ENCODE measurements around the gene NUP210. TPM values are rescaled to one million over a fixed set of nuclear protein-coding genes. Genes with fewer than 3 reads are reported as not detected.

The NUP210 gene
- total and polyA plus RNA-seq, 3 donors from 2014 or later, result 26.2 to 44.0 (median 37.4) TPM

- no peak overlapping the region for H3K27ac ChIP-seq
- no peaks in the 10 kb centered on the region for H3K4me1 ChIP-seq
- H3K36me3 ChIP-seq (ENCODE audit: low read depth, missing control alignments), result no peaks in the 10 kb centered on the region
- WGBS, 2 donors, result 84 to 88% methylated on average over 8 of the region's 8 CpGs
- intact Hi-C loops (cut with DNase I; ENCODE audit: low total_unique reads), result no loop called here
- no peak for TF ChIP-seq POLR2A (IDR thresholded peaks at IDR 0.05)
- no peak for TF ChIP-seq CTCF (IDR thresholded peaks at IDR 0.05)
- H3K9me3 ChIP-seq, result no peaks in the 10 kb centered on the region
- H3K4me3 ChIP-seq, result no peak overlapping the region
- no peaks in the 10 kb centered on the region for H3K27me3 ChIP-seq
- DNase-seq, result no peak
Observed at GRCh38 chr3:13462125-13462629, 42.1 kb upstream of the NUP210 start.

GRCh38 chr3:13461169-13462124, 41.3 kb upstream of the NUP210 start:
- Histone ChIP-seq H3K4me3 (no peak overlapping the region), H3K9me3 (no peaks in the 10 kb centered on the region), H3K4me1 (no peaks in the 10 kb centered on the region), H3K27me3 (no peaks in the 10 kb centered on the region), H3K27ac (no peak overlapping the region), H3K36me3 (ENCODE audit: low read depth, missing control alignments) (no peaks in the 10 kb centered on the region)
- WGBS, 2 donors, result 29 to 32% methylated on average over 11 to 14 of the region's 14 CpGs
- peak; percentile 82 for DNase-seq
- TF ChIP-seq POLR2A (IDR thresholded peaks at IDR 0.05), result no peak
- peak; percentile 58 to 74 (median 73) for TF ChIP-seq CTCF (IDR thresholded peaks at IDR 0.05)
- intact Hi-C loops (cut with DNase I; ENCODE audit: low total_unique reads), result no loop called here

GRCh38 chr3:13460341-13460736, 40.2 kb upstream of the NUP210 start:
- no peak for DNase-seq
- Histone ChIP-seq H3K36me3 (ENCODE audit: low read depth, missing control alignments) (no peaks in the 10 kb centered on the region), H3K4me1 (no peaks in the 10 kb centered on the region), H3K9me3 (no peaks in the 10 kb centered on the region), H3K27ac (no peak overlapping the region), H3K4me3 (no peak overlapping the region), H3K27me3 (no peaks in the 10 kb centered on the region)
- TF ChIP-seq CTCF (IDR thresholded peaks at IDR 0.05) (no peak), POLR2A (IDR thresholded peaks at IDR 0.05) (no peak)
- WGBS, 2 donors, result 96 to 98% methylated on average over 7 of the region's 7 CpGs
- intact Hi-C loops (cut with DNase I; ENCODE audit: low total_unique reads), result no loop called here

GRCh38 chr3:13459605-13460340, 39.7 kb upstream of the NUP210 start:
- intact Hi-C loops (cut with DNase I; ENCODE audit: low total_unique reads), result no loop called here

More at GRCh38 chr3:13459605-13460340, 39.7 kb upstream of the NUP210 start:
- Histone ChIP-seq H3K4me1 (no peaks in the 10 kb centered on the region), H3K4me3 (no peak overlapping the region), H3K9me3 (no peaks in the 10 kb centered on the region), H3K36me3 (ENCODE audit: low read depth, missing control alignments) (no peaks in the 10 kb centered on the region), H3K27ac (no peak overlapping the region), H3K27me3 (no peaks in the 10 kb centered on the region)
- TF ChIP-seq CTCF (IDR thresholded peaks at IDR 0.05), result no peak
- no peak for TF ChIP-seq POLR2A (IDR thresholded peaks at IDR 0.05)
- WGBS, 2 donors, result 86 to 88% methylated on average over 9 of the region's 9 CpGs
- no peak for DNase-seq

All from testis (tissue), 3 donors.